Right cardiac atrium (tissue), 5 donors: ENCODE results near the gene FAM3D. TPM values are rescaled to one million over a fixed set of nuclear protein-coding genes. Genes with fewer than 3 reads are reported as not detected.
"Not testable (repeated sequence)": the region's sequence is repeated elsewhere in the genome, so short reads cannot be mapped to it uniquely, and the experiment has no call there.

ENCODE experiments used
- ATAC-seq, 2 donors: fragments of 200-7000 bp; cut with Tn5 transposase; one replicate each; pipeline versions ENCODE4 v1.8.0 to v1.9.1; 2020; ENCODE audit warnings: moderate library complexity in 2 of 2, mild to moderate bottlenecking in 1 of 2
- DNase-seq, 3 donors: peaks; one replicate each; pipeline ENCODE4 v3.0.0-alpha.2; 2020
- H3K27ac ChIP-seq: one replicate; pipeline ENCODE4 v1.5.1; 2013; ENCODE audit warnings: mild to moderate bottlenecking, low read length, control low read depth, moderate library complexity
- H3K27me3 ChIP-seq: one replicate; pipeline ENCODE4 v1.6.1; 2013; ENCODE audit not compliant: control insufficient read depth, insufficient read depth
- H3K4me1 ChIP-seq: one replicate; pipeline ENCODE4 v1.6.1; 2013; ENCODE audit warnings: low read length; ENCODE audit not compliant: control insufficient read depth, insufficient read depth
- H3K4me3 ChIP-seq: one replicate; pipeline ENCODE4 v1.5.1; 2013; ENCODE audit warnings: low read length, control low read depth
- H3K9me3 ChIP-seq: one replicate; pipeline ENCODE4 v1.6.1; 2013; ENCODE audit warnings: low read length; ENCODE audit not compliant: control insufficient read depth
- WGBS: extraction: QIAGEN DNeasy Blood & Tissue Kit; methylation state at CpG from one replicate; pipeline ENCODE4 v1.1.7; 2013; 5-methylcytosine and 5-hydroxymethylcytosine counted together
- intact Hi-C, 4 donors: fragments of 100-400 bp; cut with DNase I; formaldehyde crosslinking; loops; one replicate each; pipeline versions ENCODE4 v1.11.0 to v1.14.0; 2022 to 2023
- polyA plus RNA-seq: library from polyadenylated mRNA; stranded (reverse); fragments of 200-250 nt; gene quantifications from one replicate; pipeline ENCODE4 v1.2.3, GENCODE V29; 2013
- total RNA-seq, 4 donors: library from RNA; stranded (reverse); fragmentation: NEBNext Ultra II Directional; extraction: Animal tissue kit (Norgen Biotek cat#: 25700); gene quantifications; one replicate each; pipeline ENCODE4 v1.2.1, GENCODE V29; 2021
- donor health status: healthy with polysubstance abuse.
- donor health status: DM: no; HTN: yes; CAD: no.
- donor health status: DM: no; HTN: no; CAD: no.
- donor health status: DM: no; HTN: yes; CAD: no; lungs with severe emphysema.
- donor health status: DM: yes; HTN: yes; CAD: no.

Gene FAM3D
- total and polyA plus RNA-seq, 5 donors, result 0.14 to 0.37 (median 0.28) TPM

- DNase-seq, H3K4me1 ChIP-seq, ATAC-seq, H3K27me3 ChIP-seq, H3K27ac ChIP-seq, H3K4me3 ChIP-seq, H3K9me3 ChIP-seq, intact Hi-C loops: not testable (repeated sequence)
- WGBS, result 81% methylated on average over 3 of the region's 3 CpGs
Observed at GRCh38 chr3:58696813-58697212, 30.2 kb upstream of the FAM3D start.

- ATAC-seq, result no peak
- H3K4me3 ChIP-seq, result no peak overlapping the region
- no peak overlapping the region for H3K27ac ChIP-seq
- DNase-seq, result no peak
- WGBS, result 63% methylated on average over 1 of the region's 1 CpG
- intact Hi-C loops, result no loop called here
- no peaks in the 10 kb centered on the region for H3K27me3 ChIP-seq
- H3K4me1 ChIP-seq, result no peaks in the 10 kb centered on the region
- H3K9me3 ChIP-seq, result no peaks in the 10 kb centered on the region
Observed at GRCh38 chr3:58696093-58696492, 29.5 kb upstream of the FAM3D start.

GRCh38 chr3:58695284-58695683 is 28.7 kb upstream of the FAM3D start:
- intact Hi-C loops, H3K27me3 ChIP-seq, H3K27ac ChIP-seq, DNase-seq, H3K9me3 ChIP-seq, H3K4me3 ChIP-seq, ATAC-seq, H3K4me1 ChIP-seq: not testable (repeated sequence)
- 66% methylated on average over 4 of the region's 4 CpGs for WGBS

- 62% methylated on average over 7 of the region's 7 CpGs for WGBS
- no peak overlapping the region for H3K27ac ChIP-seq
- H3K9me3 ChIP-seq, result no peaks in the 10 kb centered on the region
- no peak overlapping the region for H3K4me3 ChIP-seq
- no peaks in the 10 kb centered on the region for H3K4me1 ChIP-seq
- ATAC-seq, result no peak
- no peaks in the 10 kb centered on the region for H3K27me3 ChIP-seq
- intact Hi-C loops, result no loop called here
- no peak for DNase-seq
Observed at GRCh38 chr3:58693940-58694850, 27.6 kb upstream of the FAM3D start.

GRCh38 chr3:58692484-58692883 is 25.9 kb upstream of the FAM3D start:
- 83% methylated on average over 1 of the region's 1 CpG for WGBS
- DNase-seq, result no peak
- H3K4me1 ChIP-seq, result no peaks in the 10 kb centered on the region
- no peak for ATAC-seq
- H3K27ac ChIP-seq, result no peak overlapping the region
- no peaks in the 10 kb centered on the region for H3K9me3 ChIP-seq
- intact Hi-C loops, result no loop called here
- H3K27me3 ChIP-seq, result no peaks in the 10 kb centered on the region
- H3K4me3 ChIP-seq, result no peak overlapping the region

- intact Hi-C loops, result no loop called here
- Histone ChIP-seq H3K27me3 (no peaks in the 10 kb centered on the region), H3K4me1 (no peaks in the 10 kb centered on the region), H3K4me3 (no peak overlapping the region), H3K27ac (no peak overlapping the region), H3K9me3 (no peaks in the 10 kb centered on the region)
- 91% methylated on average over 1 of the region's 1 CpG for WGBS
- DNase-seq (no peak), ATAC-seq (no peak)
Observed at GRCh38 chr3:58691997-58692396, 25.4 kb upstream of the FAM3D start.

- 84% methylated on average over 2 of the region's 2 CpGs for WGBS
- ATAC-seq, result no peak
- intact Hi-C loops, result no loop called here
- no peak overlapping the region for H3K4me3 ChIP-seq
- H3K9me3 ChIP-seq, result no peaks in the 10 kb centered on the region
- no peaks in the 10 kb centered on the region for H3K4me1 ChIP-seq
- no peak overlapping the region for H3K27ac ChIP-seq
- H3K27me3 ChIP-seq, result no peaks in the 10 kb centered on the region
- no peak for DNase-seq
Observed at GRCh38 chr3:58690490-58690889, 23.9 kb upstream of the FAM3D start.

- no peak for DNase-seq
- no peak overlapping the region for H3K27ac ChIP-seq
- 78% methylated on average over 4 of the region's 4 CpGs for WGBS
- H3K9me3 ChIP-seq, result no peaks in the 10 kb centered on the region
- no peaks in the 10 kb centered on the region for H3K27me3 ChIP-seq
- no peaks in the 10 kb centered on the region for H3K4me1 ChIP-seq
- H3K4me3 ChIP-seq, result no peak overlapping the region
- intact Hi-C loops, result no loop called here
- no peak for ATAC-seq
Observed at GRCh38 chr3:58688574-58688973, 22.0 kb upstream of the FAM3D start.

- no peak for DNase-seq
- WGBS, result 88% methylated on average over 4 of the region's 4 CpGs
- ATAC-seq, result no peak
Observed at GRCh38 chr3:58686847-58687246, 20.3 kb upstream of the FAM3D start.

GRCh38 chr3:58685641-58686040 is 19.1 kb upstream of the FAM3D start:
- H3K4me3 ChIP-seq, result no peak overlapping the region
- intact Hi-C loops, result no loop called here
- DNase-seq, result no peak
- no peaks in the 10 kb centered on the region for H3K4me1 ChIP-seq
- no peaks in the 10 kb centered on the region for H3K9me3 ChIP-seq
- no peak for ATAC-seq
- 81% methylated on average over 10 of the region's 10 CpGs for WGBS
- H3K27ac ChIP-seq, result no peak overlapping the region
- no peaks in the 10 kb centered on the region for H3K27me3 ChIP-seq

More at GRCh38 chr3:58686847-58687246, 20.3 kb upstream of the FAM3D start:
- H3K27me3 ChIP-seq, result no peaks in the 10 kb centered on the region
- H3K4me3 ChIP-seq, result no peak overlapping the region
- no peaks in the 10 kb centered on the region for H3K9me3 ChIP-seq
- H3K4me1 ChIP-seq, result no peaks in the 10 kb centered on the region
- H3K27ac ChIP-seq, result no peak overlapping the region
- intact Hi-C loops, result no loop called here

GRCh38 chr3:58683466-58683865 is 16.9 kb upstream of the FAM3D start:
- Histone ChIP-seq H3K4me1 (no peaks in the 10 kb centered on the region), H3K27ac (no peak overlapping the region), H3K4me3 (no peak overlapping the region), H3K9me3 (no peaks in the 10 kb centered on the region), H3K27me3 (no peaks in the 10 kb centered on the region)
- WGBS, result 87% methylated on average over 4 of the region's 4 CpGs
- intact Hi-C loops, result no loop called here
- no peak for ATAC-seq
- DNase-seq, result no peak
